HEK293 (cell line): ENCODE measurements around the gene PRPF18.

ENCODE experiments used
- CTCF ChIP-seq: fragments of 450-650 bp; formaldehyde crosslinking; IDR thresholded peaks from 2 replicates; pipeline ENCODE4 v1.5.1; 2016; ENCODE audit warnings: missing biosample characterization, missing genetic modification characterization
- KLF7 ChIP-seq: fragments of 450-650 bp; formaldehyde crosslinking; IDR thresholded peaks from 2 replicates; pipeline ENCODE4 v1.5.1; 2016; ENCODE audit warnings: missing biosample characterization, missing genetic modification characterization, borderline replicate concordance
- MZF1 ChIP-seq: fragments of 450-650 bp; formaldehyde crosslinking; IDR thresholded peaks from 2 replicates; pipeline ENCODE4 v1.5.1; 2017; ENCODE audit warnings: missing biosample characterization, missing genetic modification characterization, borderline replicate concordance
- REST ChIP-seq: fragments of 450-650 bp; formaldehyde crosslinking; IDR thresholded peaks from 2 replicates; pipeline ENCODE4 v1.5.1; 2016; ENCODE audit warnings: missing biosample characterization, missing genetic modification characterization
- ZEB2 ChIP-seq: fragments of 450-650 bp; formaldehyde crosslinking; IDR thresholded peaks from 2 replicates; pipeline ENCODE4 v1.5.1; 2016; ENCODE audit warnings: missing biosample characterization, missing genetic modification characterization
- ZNF175 ChIP-seq: fragments of 450-650 bp; formaldehyde crosslinking; IDR thresholded peaks from 2 replicates; pipeline ENCODE4 v1.5.1; 2016; ENCODE audit warnings: missing biosample characterization, missing genetic modification characterization
- ZNF302 ChIP-seq: fragments of 450-650 bp; formaldehyde crosslinking; IDR thresholded peaks from 2 replicates; pipeline ENCODE4 v1.5.1; 2016; ENCODE audit warnings: missing biosample characterization, missing genetic modification characterization, low read depth
- ZNF791 ChIP-seq: fragments of 450-650 bp; formaldehyde crosslinking; IDR thresholded peaks from 2 replicates; pipeline ENCODE4 v1.5.1; 2016; ENCODE audit warnings: missing biosample characterization, missing genetic modification characterization
- TF ChIP-seq, protein P1 (sequence below): IDR thresholded peaks from 2 replicates; pipeline ENCODE4 v1.6.1; 2011; ENCODE audit warnings: mild to moderate bottlenecking, low read depth, low read length, borderline replicate concordance
- TF ChIP-seq, protein P2 (sequence below): fragments of 450-650 bp; formaldehyde crosslinking; optimal IDR thresholded peaks from 2 replicates; pipeline ENCODE3; 2016; ENCODE audit warnings: missing biosample characterization, mild to moderate bottlenecking, missing genetic modification characterization

- TF ChIP-seq ZNF302 (tag by site-specific recombination), result no peak
- no peak for TF ChIP-seq ZNF791 (tag by site-specific recombination)
- no peak for TF ChIP-seq CTCF (tag by site-specific recombination)
- TF ChIP-seq, protein P1, sequence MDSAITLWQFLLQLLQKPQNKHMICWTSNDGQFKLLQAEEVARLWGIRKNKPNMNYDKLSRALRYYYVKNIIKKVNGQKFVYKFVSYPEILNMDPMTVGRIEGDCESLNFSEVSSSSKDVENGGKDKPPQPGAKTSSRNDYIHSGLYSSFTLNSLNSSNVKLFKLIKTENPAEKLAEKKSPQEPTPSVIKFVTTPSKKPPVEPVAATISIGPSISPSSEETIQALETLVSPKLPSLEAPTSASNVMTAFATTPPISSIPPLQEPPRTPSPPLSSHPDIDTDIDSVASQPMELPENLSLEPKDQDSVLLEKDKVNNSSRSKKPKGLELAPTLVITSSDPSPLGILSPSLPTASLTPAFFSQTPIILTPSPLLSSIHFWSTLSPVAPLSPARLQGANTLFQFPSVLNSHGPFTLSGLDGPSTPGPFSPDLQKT, result no peak
- TF ChIP-seq MZF1 (tag by site-specific recombination), result no peak
- TF ChIP-seq, protein P2, sequence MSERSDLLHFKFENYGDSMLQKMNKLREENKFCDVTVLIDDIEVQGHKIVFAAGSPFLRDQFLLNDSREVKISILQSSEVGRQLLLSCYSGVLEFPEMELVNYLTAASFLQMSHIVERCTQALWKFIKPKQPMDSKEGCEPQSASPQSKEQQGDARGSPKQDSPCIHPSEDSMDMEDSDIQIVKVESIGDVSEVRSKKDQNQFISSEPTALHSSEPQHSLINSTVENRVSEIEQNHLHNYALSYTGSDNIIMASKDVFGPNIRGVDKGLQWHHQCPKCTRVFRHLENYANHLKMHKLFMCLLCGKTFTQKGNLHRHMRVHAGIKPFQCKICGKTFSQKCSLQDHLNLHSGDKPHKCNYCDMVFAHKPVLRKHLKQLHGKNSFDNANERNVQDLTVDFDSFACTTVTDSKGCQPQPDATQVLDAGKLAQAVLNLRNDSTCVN (tag by site-specific recombination), result no peak
- no peak for TF ChIP-seq ZNF175
- no peak for TF ChIP-seq KLF7 (tag by site-specific recombination)
- TF ChIP-seq ZEB2, result no peak
- TF ChIP-seq REST, result no peak
Measured at GRCh38 chr10:13672548-13672947, 85.8 kb downstream of the PRPF18 start.
